CD4-positive, alpha-beta T cell treated with Interleukin-2 at 100 ng/mL for 4 hours (primary cell): ENCODE results near the gene LPAR3.

ENCODE experiments used
- DNase-seq: peaks from one replicate; pipeline ENCODE4 v3.0.0-alpha.2; 2020; ENCODE audit warnings: low spot score

LPAR3 gene

DNA sequence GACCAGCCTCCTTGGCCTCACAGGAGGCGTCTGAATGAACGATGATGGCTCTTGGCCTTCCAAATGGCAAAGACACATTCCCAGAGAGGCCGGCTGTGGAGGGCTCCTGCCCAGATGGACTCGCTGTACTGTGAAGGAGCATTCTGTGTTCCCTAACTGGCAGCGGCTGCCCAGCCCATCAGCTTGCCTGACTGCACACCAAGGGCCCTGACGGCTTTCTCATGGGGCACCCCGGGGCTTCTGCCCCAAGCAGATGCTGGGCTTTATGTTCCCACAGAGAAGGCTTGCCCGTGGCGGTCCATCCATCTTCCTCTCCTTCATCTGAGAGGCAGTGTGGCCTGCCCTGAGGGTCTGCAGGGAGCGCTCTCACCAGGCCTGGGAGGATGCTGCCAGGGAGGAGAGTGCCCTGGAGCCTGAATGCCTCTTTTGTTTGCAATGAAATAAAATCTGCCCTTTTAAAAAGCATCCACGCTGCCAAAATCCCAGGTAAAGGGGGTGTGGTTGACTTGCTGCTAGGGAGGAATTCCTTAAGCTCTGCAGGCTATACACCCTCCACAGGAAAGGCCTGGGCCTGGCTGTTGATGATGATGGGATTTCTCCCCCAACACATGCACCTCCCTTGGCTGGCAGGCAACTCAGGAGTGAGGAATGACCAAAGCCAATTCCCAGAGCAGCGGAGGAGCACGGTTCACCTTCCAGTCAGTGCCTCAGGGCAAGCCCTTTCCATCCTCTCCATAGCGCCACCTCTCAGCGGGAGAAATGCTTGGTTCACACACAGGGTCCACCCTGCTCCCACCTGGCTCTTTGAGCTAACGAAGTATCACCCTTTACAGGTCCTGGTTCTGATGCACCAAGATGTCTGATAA lies 118.1 kb downstream of the LPAR3 start:
- no peak for DNase-seq

DNA sequence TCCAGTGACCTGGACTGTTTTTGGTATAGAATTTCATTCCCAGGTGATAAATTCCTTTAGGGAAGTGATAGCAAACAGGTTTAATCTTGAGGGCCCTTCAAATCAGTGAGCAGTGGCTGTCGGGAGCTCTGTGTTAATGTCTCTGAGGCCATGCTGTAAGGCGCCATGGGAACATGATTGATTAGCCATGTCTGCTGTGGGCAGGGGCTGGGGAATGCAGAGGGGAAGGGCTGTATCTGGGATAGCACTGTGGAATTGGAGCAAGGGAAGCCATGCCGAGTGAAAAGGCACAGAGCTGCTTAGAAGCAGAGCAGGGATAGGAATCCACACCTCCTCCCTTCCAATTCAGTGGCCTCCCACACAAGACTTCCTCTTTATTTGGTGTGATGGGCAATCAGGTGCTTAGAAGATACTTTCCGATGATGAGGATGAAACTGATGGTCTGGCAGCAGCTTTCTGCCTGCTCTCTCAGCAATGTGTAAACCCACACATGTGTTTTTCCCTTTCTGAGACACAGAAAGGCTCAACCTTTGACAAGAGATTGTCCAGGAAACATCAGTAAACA lies 119.0 kb downstream of the LPAR3 start:
- no peak for DNase-seq

DNA sequence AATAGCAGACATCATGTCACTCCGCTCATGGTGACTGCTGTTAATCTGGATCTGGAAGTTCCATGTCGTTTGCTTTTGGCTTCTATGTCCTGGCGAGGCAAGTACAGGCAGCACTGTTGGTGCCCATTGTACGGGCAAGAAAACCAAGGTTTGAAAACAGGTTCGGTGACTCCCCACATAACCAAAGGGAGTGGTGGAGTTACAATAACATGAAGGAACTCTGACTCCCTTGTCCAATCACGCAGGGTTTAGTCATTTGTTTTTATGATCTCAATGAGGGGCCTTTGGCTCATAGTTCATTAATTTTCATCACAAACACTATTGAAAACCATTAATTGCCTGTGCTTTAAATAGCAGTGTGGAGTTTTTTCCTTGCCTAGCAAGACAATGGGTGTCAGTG lies 119.8 kb downstream of the LPAR3 start:
- DNase-seq, result no peak

DNA sequence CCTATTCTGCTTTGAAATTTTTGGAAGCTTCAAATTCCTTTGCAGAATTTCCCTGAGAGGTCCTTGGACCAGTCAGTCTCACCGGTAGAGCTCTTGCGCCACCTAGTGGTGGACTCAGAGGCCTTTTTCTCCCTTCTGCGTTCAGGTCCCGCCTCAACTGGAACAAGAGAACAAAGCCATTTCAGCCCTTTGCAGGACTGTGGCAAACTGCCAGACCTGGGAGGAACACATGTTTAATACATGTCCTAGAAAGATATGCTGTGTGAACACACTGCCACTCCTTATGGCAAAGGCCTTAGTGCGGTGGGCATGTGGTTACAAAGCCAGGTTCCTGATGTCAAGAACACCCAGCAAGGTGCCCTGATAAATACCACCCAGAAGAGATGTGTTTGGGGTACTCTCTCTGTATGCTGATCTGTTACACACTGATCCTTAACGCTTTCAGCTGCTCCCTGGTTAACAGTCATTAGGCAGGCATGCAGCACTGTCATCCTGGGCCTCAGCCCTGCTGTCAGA lies 120.5 kb downstream of the LPAR3 start:
- peak; percentile 72 for DNase-seq

DNA sequence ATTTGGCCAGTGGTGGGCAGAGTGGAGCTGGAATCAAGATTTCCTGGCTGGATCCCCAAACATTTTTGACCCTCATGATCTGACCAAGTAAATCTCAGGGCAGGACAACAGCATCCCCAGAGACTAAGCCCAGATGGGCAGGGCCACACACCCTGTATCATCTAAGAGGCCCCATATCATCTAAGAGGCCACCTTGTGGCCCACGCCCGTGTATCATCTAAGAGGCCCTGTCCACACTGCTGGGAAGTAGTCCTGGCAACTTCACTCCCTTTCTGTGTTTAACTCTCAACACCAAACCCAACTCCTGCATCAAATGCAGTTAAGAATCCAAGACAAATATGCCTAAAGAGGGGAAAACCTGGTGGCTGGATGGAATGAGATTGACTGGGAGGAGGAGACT lies 121.1 kb downstream of the LPAR3 start:
- no peak for DNase-seq

DNA sequence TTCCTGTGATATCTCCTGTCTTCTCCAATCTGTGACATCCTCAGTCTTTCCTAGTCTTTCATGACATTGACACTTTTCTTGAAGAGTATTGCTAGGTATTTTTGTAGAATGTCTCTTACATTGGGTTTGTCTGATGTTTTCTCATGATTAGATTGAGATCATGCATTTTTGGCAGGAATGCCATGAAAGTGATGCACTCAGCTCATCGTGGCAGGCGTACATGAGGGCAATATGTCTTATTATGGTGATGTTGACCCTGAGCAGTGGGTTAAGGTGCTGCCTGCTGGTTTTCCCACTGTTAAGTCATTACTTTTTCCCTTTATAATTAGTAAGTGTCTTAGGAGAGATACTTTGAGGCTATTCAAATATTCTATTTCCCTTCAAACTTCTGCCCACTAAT lies 122.5 kb downstream of the LPAR3 start:
- no peak for DNase-seq

DNA sequence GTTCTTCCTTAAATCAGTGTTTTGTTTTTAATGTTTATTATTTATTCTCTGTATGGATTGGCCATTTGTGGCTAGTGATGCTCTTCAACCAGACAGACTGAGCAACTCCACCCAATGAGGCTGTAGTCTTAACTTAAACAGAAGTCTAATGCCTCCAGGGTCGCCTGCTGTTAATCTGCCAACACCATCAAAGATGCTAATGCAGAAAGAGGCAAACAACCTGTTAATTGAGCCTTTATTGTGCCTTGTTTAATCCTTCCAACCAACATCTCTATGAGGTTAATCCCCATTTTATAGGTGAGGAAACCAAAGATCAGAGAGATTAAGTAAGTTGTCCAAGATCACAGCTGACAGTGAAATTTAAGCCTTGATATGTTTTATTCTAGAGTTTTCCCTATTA lies 123.4 kb downstream of the LPAR3 start:
- no peak for DNase-seq

DNA sequence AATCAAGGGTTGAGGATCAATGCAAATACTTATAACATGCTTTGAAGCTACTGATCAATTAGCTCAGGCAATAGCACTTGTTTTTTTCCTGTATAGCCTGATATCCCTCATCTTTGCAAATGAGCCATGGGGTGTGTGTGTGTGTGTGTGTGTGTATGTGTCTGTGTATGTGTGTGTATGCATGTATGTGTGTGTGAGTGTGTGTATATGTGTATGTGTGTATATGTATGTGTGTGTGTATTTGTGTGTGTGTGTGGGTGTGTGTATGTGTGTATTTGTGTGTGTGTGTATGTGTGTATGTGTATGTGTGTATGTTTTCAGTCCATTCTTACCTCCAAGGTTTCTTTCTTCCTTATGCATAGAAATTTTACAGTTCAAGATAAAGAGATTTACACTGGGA lies 124.4 kb downstream of the LPAR3 start:
- DNase-seq, result no peak

DNA sequence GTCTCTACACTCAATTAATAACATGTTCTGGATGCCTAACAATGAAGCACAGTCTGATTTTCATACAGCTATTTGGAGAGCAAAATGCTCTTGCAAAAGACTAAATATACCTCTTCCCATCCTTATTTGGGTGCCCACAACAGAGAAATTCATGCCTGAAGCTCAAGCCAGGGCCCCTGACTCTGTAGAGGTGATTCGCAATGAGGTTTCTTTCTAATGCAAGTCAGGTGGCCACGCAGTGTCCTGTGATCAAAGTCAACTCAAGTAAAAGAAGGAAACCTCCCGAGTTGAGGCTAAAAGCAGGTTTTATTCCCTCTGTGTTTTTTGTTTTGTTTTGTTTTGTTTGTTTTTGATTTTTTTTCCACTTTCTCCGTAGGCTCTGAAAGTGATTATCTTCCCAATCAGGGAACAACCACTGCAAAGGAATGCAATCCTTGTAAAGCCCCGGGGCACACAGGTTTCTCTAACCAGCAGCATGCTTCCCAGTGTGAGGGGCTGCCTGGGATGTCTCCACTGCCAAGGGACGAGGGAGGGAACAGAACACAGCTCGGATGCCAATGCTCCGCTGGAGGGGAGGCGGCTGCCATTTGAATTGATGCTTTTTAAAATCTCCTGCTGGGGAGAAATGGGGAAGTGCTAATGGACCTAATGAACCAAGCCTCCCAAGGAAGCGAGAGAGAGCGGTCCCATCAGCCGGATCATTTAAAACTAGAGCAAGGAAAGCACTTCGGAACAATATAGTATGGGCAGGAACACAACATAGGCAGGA lies 128.9 kb downstream of the LPAR3 start:
- no peak for DNase-seq

DNA sequence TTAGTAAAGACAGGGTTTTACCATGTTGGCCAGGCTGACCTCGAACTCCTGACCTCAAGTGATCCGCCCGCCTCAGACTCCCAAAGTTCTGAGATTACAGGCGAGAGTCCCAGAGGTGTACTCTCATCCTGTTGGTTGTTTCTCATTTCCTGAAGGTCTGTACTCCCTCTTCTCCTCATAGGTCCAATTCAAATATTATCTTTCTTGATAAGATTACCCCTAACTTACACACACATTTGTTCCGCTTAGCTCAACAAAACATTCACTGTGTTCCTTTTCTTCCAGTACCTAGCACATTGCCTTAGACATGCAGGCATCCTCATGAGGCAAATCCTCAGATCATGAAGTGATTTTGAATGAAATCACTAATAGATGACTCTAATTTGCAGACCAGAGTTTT lies 130.3 kb downstream of the LPAR3 start:
- DNase-seq, result no peak
